OCI-LY1 (cell line): ENCODE measurements around the gene PPP1R11.
"Not testable (repeated sequence)": the region's sequence is repeated elsewhere in the genome, so short reads cannot be mapped to it uniquely, and the experiment has no call there.

Experiments
- H2AFZ ChIP-seq: fragments of 200-600 bp; sonication (generic), shearing (Covaris generic); 2 replicates; pipeline ENCODE4 v1.6.0; 2014; ENCODE audit warnings: antibody characterized with exemption, mild to moderate bottlenecking, low read length
- H3F3A ChIP-seq: fragments of 200-600 bp; sonication (generic), shearing (Covaris generic); 2 replicates; pipeline ENCODE4 v1.6.0; 2014; ENCODE audit warnings: mild to moderate bottlenecking, antibody characterized with exemption, low read length, moderate library complexity; ENCODE audit not compliant: insufficient read depth
- H3K27ac ChIP-seq: fragments of 200-600 bp; sonication (generic); 2 replicates; pipeline ENCODE4 v1.5.1; 2014; ENCODE audit warnings: low read length, mixed run types, mild to moderate bottlenecking, low read depth; ENCODE audit not compliant: poor library complexity, severe bottlenecking
- H3K27me3 ChIP-seq: fragments of 200-600 bp; sonication (generic); 2 replicates; pipeline ENCODE4 v1.6.0; 2014; ENCODE audit warnings: antibody characterized with exemption, mild to moderate bottlenecking, low read length, moderate library complexity; ENCODE audit not compliant: insufficient read depth
- H3K36me3 ChIP-seq: fragments of 200-600 bp; sonication (generic); 2 replicates; pipeline ENCODE4 v1.6.1; 2014; ENCODE audit warnings: mild to moderate bottlenecking, antibody characterized with exemption, low read length, moderate library complexity, mixed read lengths; ENCODE audit not compliant: insufficient read depth
- H3K4me1 ChIP-seq: fragments of 200-600 bp; sonication (generic); 2 replicates; pipeline ENCODE4 v1.5.1; 2014; ENCODE audit warnings: mild to moderate bottlenecking, low read length, moderate library complexity; ENCODE audit not compliant: insufficient read depth, severe bottlenecking
- H3K4me2 ChIP-seq: fragments of 200-600 bp; sonication (generic), shearing (Covaris generic); 2 replicates; pipeline ENCODE4 v1.6.1; 2014; ENCODE audit warnings: low read length
- H3K4me3 ChIP-seq: fragments of 200-600 bp; sonication (generic); 2 replicates; pipeline ENCODE4 v1.5.1; 2014; ENCODE audit warnings: low read length, low read depth, mild to moderate bottlenecking, mixed read lengths; ENCODE audit not compliant: poor library complexity, severe bottlenecking
- H3K79me2 ChIP-seq: fragments of 200-600 bp; shearing (Covaris generic); 2 replicates; pipeline ENCODE4 v1.6.1; 2016; ENCODE audit warnings: mixed run types, low read length, mixed read lengths; ENCODE audit not compliant: insufficient read depth
- H3K9ac ChIP-seq: fragments of 200-600 bp; sonication (generic), shearing (Covaris generic); 2 replicates; pipeline ENCODE4 v1.6.1; 2014; ENCODE audit warnings: mild to moderate bottlenecking, low read length, mixed read lengths
- H3K9me2 ChIP-seq: fragments of 200-600 bp; sonication (generic), shearing (Covaris generic); 2 replicates; pipeline ENCODE4 v1.6.1; 2014; ENCODE audit warnings: low read depth, mild to moderate bottlenecking, low read length, mixed read lengths
- H3K9me3 ChIP-seq: fragments of 200-600 bp; shearing (Covaris generic); 2 replicates; pipeline ENCODE4 v1.6.1; 2014; ENCODE audit warnings: low read length, mixed read lengths
- H4K20me1 ChIP-seq: fragments of 200-600 bp; sonication (generic), shearing (Covaris generic); 2 replicates; pipeline ENCODE4 v1.6.0; 2016; ENCODE audit warnings: mild to moderate bottlenecking, low read length; ENCODE audit not compliant: insufficient read depth
- EZH2 ChIP-seq: fragments of 200-600 bp; sonication (generic), shearing (Covaris generic); IDR thresholded peaks from 2 replicates; pipeline ENCODE4 v1.8.0; 2017; ENCODE audit warnings: borderline replicate concordance, mixed run types, mild to moderate bottlenecking, antibody characterized with exemption, low read length, moderate library complexity, mixed read lengths
- TF ChIP-seq, protein P1 (sequence below): fragments of 200-600 bp; sonication (generic), shearing (Covaris generic); IDR thresholded peaks from 2 replicates; pipeline ENCODE4 v1.5.1; 2017; ENCODE audit warnings: mild to moderate bottlenecking, antibody characterized with exemption, low read length, moderate library complexity, mixed read lengths

PPP1R11 gene

DNA sequence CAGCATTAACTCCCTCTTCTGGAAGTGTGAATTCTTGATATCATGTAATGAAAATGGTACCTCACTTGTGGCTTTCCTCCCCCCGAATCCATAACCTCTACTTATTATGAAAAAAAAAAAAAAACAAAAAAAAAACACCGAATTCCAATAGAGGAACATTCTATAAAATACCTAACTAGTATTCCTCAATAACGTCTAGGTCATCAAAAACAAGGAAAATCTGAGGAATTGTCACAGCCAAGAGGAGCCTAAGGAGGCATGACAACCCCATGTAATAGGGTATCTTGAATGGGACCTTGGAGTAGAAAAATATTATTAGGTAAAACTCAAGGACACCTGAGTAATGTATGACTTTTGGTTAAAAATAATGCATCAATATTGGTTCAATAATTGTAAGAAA lies 44.8 kb upstream of the PPP1R11 start:
- no peaks in the 10 kb centered on the region for H3F3A ChIP-seq
- H3K4me2 ChIP-seq: no peak overlapping the region
- no peaks in the 10 kb centered on the region for H3K9me3 ChIP-seq
- no peaks in the 10 kb centered on the region for H3K79me2 ChIP-seq
- H2AFZ ChIP-seq: no peak overlapping the region
- no peak overlapping the region for H3K27ac ChIP-seq
- H3K4me3 ChIP-seq: no peak overlapping the region
- H3K9me2 ChIP-seq: no peaks in the 10 kb centered on the region
- no peaks in the 10 kb centered on the region for H3K4me1 ChIP-seq
- no peaks in the 10 kb centered on the region for H4K20me1 ChIP-seq
- H3K27me3 ChIP-seq: no peaks in the 10 kb centered on the region
- no peaks in the 10 kb centered on the region for H3K36me3 ChIP-seq
- TF ChIP-seq EZH2: no peak
- TF ChIP-seq, protein P1, sequence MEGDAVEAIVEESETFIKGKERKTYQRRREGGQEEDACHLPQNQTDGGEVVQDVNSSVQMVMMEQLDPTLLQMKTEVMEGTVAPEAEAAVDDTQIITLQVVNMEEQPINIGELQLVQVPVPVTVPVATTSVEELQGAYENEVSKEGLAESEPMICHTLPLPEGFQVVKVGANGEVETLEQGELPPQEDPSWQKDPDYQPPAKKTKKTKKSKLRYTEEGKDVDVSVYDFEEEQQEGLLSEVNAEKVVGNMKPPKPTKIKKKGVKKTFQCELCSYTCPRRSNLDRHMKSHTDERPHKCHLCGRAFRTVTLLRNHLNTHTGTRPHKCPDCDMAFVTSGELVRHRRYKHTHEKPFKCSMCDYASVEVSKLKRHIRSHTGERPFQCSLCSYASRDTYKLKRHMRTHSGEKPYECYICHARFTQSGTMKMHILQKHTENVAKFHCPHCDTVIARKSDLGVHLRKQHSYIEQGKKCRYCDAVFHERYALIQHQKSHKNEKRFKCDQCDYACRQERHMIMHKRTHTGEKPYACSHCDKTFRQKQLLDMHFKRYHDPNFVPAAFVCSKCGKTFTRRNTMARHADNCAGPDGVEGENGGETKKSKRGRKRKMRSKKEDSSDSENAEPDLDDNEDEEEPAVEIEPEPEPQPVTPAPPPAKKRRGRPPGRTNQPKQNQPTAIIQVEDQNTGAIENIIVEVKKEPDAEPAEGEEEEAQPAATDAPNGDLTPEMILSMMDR: no peak
- H3K9ac ChIP-seq: no peak overlapping the region

DNA sequence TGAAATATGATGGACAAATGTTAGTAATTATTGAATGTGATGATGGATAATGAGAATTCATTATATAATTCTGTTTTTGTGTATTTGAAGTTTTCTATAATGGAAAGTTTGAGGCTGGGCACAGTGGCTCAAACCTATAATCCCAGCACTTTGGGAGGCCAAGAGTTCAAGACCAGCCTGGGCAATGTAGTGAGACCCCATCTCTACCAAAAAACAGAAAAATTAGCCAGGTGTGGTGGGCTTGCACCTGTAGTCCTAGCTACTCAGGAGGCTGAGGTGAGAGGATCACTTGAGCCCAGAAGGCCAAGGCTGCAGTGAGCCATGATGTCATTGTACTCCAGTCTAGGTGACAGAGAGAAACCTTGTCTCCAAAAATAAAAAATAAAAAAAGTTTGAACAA lies 44.3 kb upstream of the PPP1R11 start:
- H3K9me3 ChIP-seq, H3K9ac ChIP-seq, H3F3A ChIP-seq, H3K79me2 ChIP-seq, H4K20me1 ChIP-seq, H3K4me1 ChIP-seq, H3K27me3 ChIP-seq, H3K36me3 ChIP-seq, H2AFZ ChIP-seq, H3K9me2 ChIP-seq, H3K4me3 ChIP-seq, H3K4me2 ChIP-seq, H3K27ac ChIP-seq: not testable (repeated sequence)

DNA sequence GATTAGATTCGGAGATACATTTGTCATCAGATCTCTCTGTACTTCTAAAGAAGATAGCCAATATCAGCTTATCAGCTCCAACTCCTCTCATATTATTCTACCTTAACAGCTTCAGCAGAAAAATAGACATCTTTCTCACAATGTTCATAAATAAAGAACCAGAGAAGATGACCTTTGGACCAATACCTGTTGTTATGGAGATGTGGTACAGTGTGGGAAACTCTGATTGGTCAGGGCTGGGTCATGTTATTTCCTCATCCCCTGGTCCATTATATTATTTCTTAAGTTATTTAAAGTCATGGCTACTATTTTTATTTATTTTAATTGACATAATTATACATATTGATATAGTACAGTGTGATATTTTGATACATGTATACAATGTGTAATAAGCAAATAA lies 41.8 kb upstream of the PPP1R11 start:
- Histone ChIP-seq H3K4me2 (no peak overlapping the region), H4K20me1 (no peaks in the 10 kb centered on the region), H2AFZ (no peak overlapping the region), H3K4me1 (no peaks in the 10 kb centered on the region), H3K4me3 (no peak overlapping the region), H3F3A (no peaks in the 10 kb centered on the region), H3K9me2 (no peaks in the 10 kb centered on the region), H3K9ac (no peak overlapping the region), H3K36me3 (no peaks in the 10 kb centered on the region), H3K9me3 (no peaks in the 10 kb centered on the region), H3K27me3 (no peaks in the 10 kb centered on the region), H3K27ac (no peak overlapping the region), H3K79me2 (no peaks in the 10 kb centered on the region)
- TF ChIP-seq EZH2: no peak
- TF ChIP-seq, protein P1: no peak

DNA sequence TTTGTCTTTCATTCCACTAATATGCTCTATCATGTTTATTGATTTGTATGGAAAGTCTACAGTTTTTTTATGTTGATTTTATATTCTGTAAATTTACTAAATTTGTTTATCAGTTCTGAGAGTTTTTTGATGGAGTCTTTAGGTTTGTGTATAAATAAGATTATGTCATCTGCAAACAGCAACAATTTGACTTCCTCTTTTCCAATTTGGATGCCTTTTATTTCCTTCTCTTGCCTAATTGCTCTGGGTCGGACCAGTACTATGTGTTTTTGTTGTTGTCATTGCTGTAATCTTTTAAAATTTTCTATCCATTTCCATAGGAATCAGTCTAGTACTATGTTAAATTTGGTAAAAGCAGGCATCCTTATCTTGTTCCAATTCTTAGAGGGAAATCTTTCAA lies 37.4 kb upstream of the PPP1R11 start:
- no peak overlapping the region for H3K9ac ChIP-seq
- H3K9me2 ChIP-seq: no peaks in the 10 kb centered on the region
- TF ChIP-seq, protein P1: no peak
- no peak for TF ChIP-seq EZH2
- H3K36me3 ChIP-seq: no peaks in the 10 kb centered on the region
- H3K4me3 ChIP-seq: no peak overlapping the region
- H4K20me1 ChIP-seq: no peaks in the 10 kb centered on the region
- no peak overlapping the region for H3K4me2 ChIP-seq
- H3K4me1 ChIP-seq: no peaks in the 10 kb centered on the region
- no peaks in the 10 kb centered on the region for H3K79me2 ChIP-seq
- no peaks in the 10 kb centered on the region for H3K27me3 ChIP-seq
- no peak overlapping the region for H2AFZ ChIP-seq
- H3K27ac ChIP-seq: no peak overlapping the region
- no peaks in the 10 kb centered on the region for H3F3A ChIP-seq
- no peaks in the 10 kb centered on the region for H3K9me3 ChIP-seq
